Transverse colon (tissue), 4 donors: Measurements from ENCODE around the gene NDRG2. TPM values are rescaled to one million over a fixed set of nuclear protein-coding genes. Genes with fewer than 3 reads are reported as not detected.

Experiments
- DNase-seq: peaks from one replicate; pipeline ENCODE4 v3.0.0-alpha.2; 2019
- H3K27ac ChIP-seq, 4 donors: fragments of 200-600 bp; sonication (generic); 2 replicates each; pipeline ENCODE4 v1.5.1; 2016 to 2018; ENCODE audit warnings: inconsistent platforms in 4 of 4
- H3K27me3 ChIP-seq: fragments of 200-600 bp; sonication (generic); 2 replicates; pipeline ENCODE4 v1.5.1; 2017; ENCODE audit warnings: inconsistent platforms
- H3K36me3 ChIP-seq, 4 donors: fragments of 200-600 bp; sonication (generic); 2 replicates each; pipeline ENCODE4 v1.5.1; 2017 to 2019; ENCODE audit warnings: inconsistent platforms in 4 of 4
- H3K4me1 ChIP-seq, 4 donors: fragments of 200-600 bp; sonication (generic); 2 replicates each; pipeline ENCODE4 v1.5.1; 2017 to 2020; ENCODE audit warnings: inconsistent platforms in 4 of 4
- H3K4me3 ChIP-seq, 4 donors: fragments of 200-600 bp; sonication (generic); 1 replicate in 1 of 4; 2 replicates in 3 of 4; pipeline versions ENCODE4 v1.5.1 to v1.6.1; 2017 to 2019; ENCODE audit warnings: inconsistent platforms in 4 of 4
- H3K9me3 ChIP-seq, 2 donors: fragments of 200-600 bp; sonication (generic); 2 replicates each; pipeline ENCODE4 v1.5.1; 2017 to 2019; ENCODE audit warnings: inconsistent platforms in 2 of 2
- CTCF ChIP-seq, 5 experiments: fragments of 200-600 bp in 3 of 5; fragments of 450-650 bp in 2 of 5; sonication (generic) in 3 of 5; IDR thresholded peaks; 1 replicate in 2 of 5; 2 replicates in 3 of 5; pipeline ENCODE4 v1.5.1; 2016 to 2017; ENCODE audit warnings: antibody characterized with exemption in 5 of 5, inconsistent platforms in 3 of 5, mild to moderate bottlenecking in 2 of 5, moderate library complexity in 1 of 5
- EP300 ChIP-seq: sonication (generic); formaldehyde crosslinking; IDR thresholded peaks from one replicate; pipeline ENCODE4 v1.6.1; 2017; ENCODE audit warnings: antibody characterized with exemption, low read depth
- POLR2A ChIP-seq: fragments of 450-650 bp; IDR thresholded peaks from one replicate; pipeline ENCODE4 v1.6.1; 2016; ENCODE audit warnings: antibody characterized with exemption, mild to moderate bottlenecking, moderate library complexity
- POLR2AphosphoS5 ChIP-seq, 3 donors: sonication (generic); formaldehyde crosslinking; IDR thresholded peaks; one replicate each; pipeline ENCODE4 v1.6.1; 2016; ENCODE audit warnings: antibody characterized with exemption in 3 of 3
- WGBS, 2 donors: methylation state at CpG; one replicate each; pipeline ENCODE4 v1.1.5; 2018; ENCODE audit warnings: low coverage in 1 of 2; 5-methylcytosine and 5-hydroxymethylcytosine counted together
- in situ Hi-C, 4 donors: fragments of 200-750 bp; cut with MboI; loops; one replicate each; pipeline versions ENCODE4 v1.15.0 to v1.15.1; 2017; ENCODE audit warnings: low sequenced_read_pairs in 3 of 4, low pct_ligation_motif_present in 1 of 4, low pct_unique_long_range_greater_than_20kb in 1 of 4
- intact Hi-C: fragments of 100-400 bp; cut with DNase I; formaldehyde crosslinking; loops from one replicate; pipeline ENCODE4 v1.15.1; 2023; ENCODE audit warnings: low total_unique reads
- total RNA-seq, 4 donors: library from RNA; depleted of rRNA; stranded (reverse); fragments of >200 nt; gene quantifications; one replicate each; pipeline ENCODE4 v1.1.0, GENCODE V29; 2016

The NDRG2 gene
- total RNA-seq, 4 donors from 2014 or later, result 144 to 275 (median 192) TPM

GRCh38 chr14:21061347-21061668, 36.4 kb upstream of the NDRG2 start:
- intact Hi-C loops (no loop called here), in situ Hi-C loops (no loop called here)
- Histone ChIP-seq H3K27me3 (no peaks in the 10 kb centered on the region), H3K4me3 (no peak overlapping the region), H3K4me1 (peaks cover 0 to 33% (median 15%) of the 10 kb centered on the region in 4 donors), H3K27ac (peak overlapping the region; percentile 75 to 83 (median 80)), H3K36me3 (no peaks in the 10 kb centered on the region), H3K9me3 (no peaks in the 10 kb centered on the region)
- 40 to 41% methylated on average over 3 of the region's 3 CpGs for WGBS, 2 donors
- no peak for DNase-seq
- no peak for TF ChIP-seq EP300
- no peak for TF ChIP-seq POLR2AphosphoS5 (IDR thresholded peaks at IDR 0.05)

GRCh38 chr14:21060614-21061346, 35.9 kb upstream of the NDRG2 start:
- Histone ChIP-seq H3K36me3 (no peaks in the 10 kb centered on the region), H3K4me3 (peak overlapping the region in 2 of 4 donors; percentile 8 to 10), H3K27ac (peak overlapping the region; percentile 75 to 83 (median 80)), H3K4me1 (peaks cover 0 to 38% (median 18%) of the 10 kb centered on the region in 4 donors), H3K27me3 (no peaks in the 10 kb centered on the region), H3K9me3 (no peaks in the 10 kb centered on the region)
- in situ Hi-C loops (no loop called here), intact Hi-C loops (no loop called here)
- 38 to 46% methylated on average over 12 to 13 of the region's 13 CpGs for WGBS, 2 donors
- DNase-seq, result peak; percentile 66
- TF ChIP-seq POLR2A (peak; percentile 36), POLR2AphosphoS5 (IDR thresholded peaks at IDR 0.05) (peak in 2 of 3 donors; percentile 14 to 64), EP300 (no peak)

- intact Hi-C loops, result no loop called here
- TF ChIP-seq POLR2A, result peak; percentile 36
- TF ChIP-seq CTCF (IDR thresholded peaks at IDR 0.05), result no peak
- H3K4me1 ChIP-seq, result peaks cover 0 to 46% (median 22%) of the 10 kb centered on the region in 4 donors
- no peak for DNase-seq
- no peaks in the 10 kb centered on the region for H3K36me3 ChIP-seq
- H3K4me3 ChIP-seq, result peak overlapping the region in 1 of 4 donors; percentile 8
- 32 to 36% methylated on average over 8 of the region's 8 CpGs for WGBS, 2 donors
- in situ Hi-C loops, result no loop called here
- H3K9me3 ChIP-seq, result no peaks in the 10 kb centered on the region
- peak overlapping the region; percentile 75 to 83 (median 80) for H3K27ac ChIP-seq
- no peaks in the 10 kb centered on the region for H3K27me3 ChIP-seq
Measured at GRCh38 chr14:21059842-21060613, 35.2 kb upstream of the NDRG2 start.

- no peaks in the 10 kb centered on the region for H3K27me3 ChIP-seq
- WGBS, 2 donors, result 86% methylated on average over 5 of the region's 5 CpGs; no CpG with 5 or more reads in 1 of the 2 donors
- no peak overlapping the region for H3K4me3 ChIP-seq
- no peaks in the 10 kb centered on the region for H3K36me3 ChIP-seq
- intact Hi-C loops (no loop called here), in situ Hi-C loops (no loop called here)
- peaks cover 0 to 54% (median 27%) of the 10 kb centered on the region in 4 donors for H3K4me1 ChIP-seq
- peak overlapping the region in 3 of 4 donors; percentile 75 to 83 (median 79) for H3K27ac ChIP-seq
- TF ChIP-seq EP300 (no peak), CTCF (IDR thresholded peaks at IDR 0.05) (no peak), POLR2A (no peak), POLR2AphosphoS5 (IDR thresholded peaks at IDR 0.05) (no peak)
- H3K9me3 ChIP-seq, result no peaks in the 10 kb centered on the region
- DNase-seq, result no peak
Measured at GRCh38 chr14:21058903-21059302, 34.0 kb upstream of the NDRG2 start.
